Subcutaneous adipose tissue (tissue), 4 donors: ENCODE data around the gene SCUBE2. TPM values are rescaled to one million over a fixed set of nuclear protein-coding genes. Genes with fewer than 3 reads are reported as not detected.

Experiments
- total RNA-seq, 4 donors: library from RNA; depleted of rRNA; stranded (reverse); fragments of >200 nt; gene quantifications; one replicate each; pipeline ENCODE4 v1.1.0, GENCODE V29; 2016
- TF ChIP-seq, protein P1 (sequence below): fragments of 450-650 bp; IDR thresholded peaks from one replicate; pipeline ENCODE4 v1.5.1; 2016; ENCODE audit warnings: low read depth, mild to moderate bottlenecking, control low read depth, antibody characterized with exemption, moderate library complexity

Gene SCUBE2
- total RNA-seq, 4 donors from 2014 or later, result 16.6 to 55.2 (median 31.9) TPM

GRCh38 chr11:9013373-9013772 is 78.0 kb downstream of the SCUBE2 start:
- TF ChIP-seq, protein P1, sequence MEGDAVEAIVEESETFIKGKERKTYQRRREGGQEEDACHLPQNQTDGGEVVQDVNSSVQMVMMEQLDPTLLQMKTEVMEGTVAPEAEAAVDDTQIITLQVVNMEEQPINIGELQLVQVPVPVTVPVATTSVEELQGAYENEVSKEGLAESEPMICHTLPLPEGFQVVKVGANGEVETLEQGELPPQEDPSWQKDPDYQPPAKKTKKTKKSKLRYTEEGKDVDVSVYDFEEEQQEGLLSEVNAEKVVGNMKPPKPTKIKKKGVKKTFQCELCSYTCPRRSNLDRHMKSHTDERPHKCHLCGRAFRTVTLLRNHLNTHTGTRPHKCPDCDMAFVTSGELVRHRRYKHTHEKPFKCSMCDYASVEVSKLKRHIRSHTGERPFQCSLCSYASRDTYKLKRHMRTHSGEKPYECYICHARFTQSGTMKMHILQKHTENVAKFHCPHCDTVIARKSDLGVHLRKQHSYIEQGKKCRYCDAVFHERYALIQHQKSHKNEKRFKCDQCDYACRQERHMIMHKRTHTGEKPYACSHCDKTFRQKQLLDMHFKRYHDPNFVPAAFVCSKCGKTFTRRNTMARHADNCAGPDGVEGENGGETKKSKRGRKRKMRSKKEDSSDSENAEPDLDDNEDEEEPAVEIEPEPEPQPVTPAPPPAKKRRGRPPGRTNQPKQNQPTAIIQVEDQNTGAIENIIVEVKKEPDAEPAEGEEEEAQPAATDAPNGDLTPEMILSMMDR, result no peak

DNA sequence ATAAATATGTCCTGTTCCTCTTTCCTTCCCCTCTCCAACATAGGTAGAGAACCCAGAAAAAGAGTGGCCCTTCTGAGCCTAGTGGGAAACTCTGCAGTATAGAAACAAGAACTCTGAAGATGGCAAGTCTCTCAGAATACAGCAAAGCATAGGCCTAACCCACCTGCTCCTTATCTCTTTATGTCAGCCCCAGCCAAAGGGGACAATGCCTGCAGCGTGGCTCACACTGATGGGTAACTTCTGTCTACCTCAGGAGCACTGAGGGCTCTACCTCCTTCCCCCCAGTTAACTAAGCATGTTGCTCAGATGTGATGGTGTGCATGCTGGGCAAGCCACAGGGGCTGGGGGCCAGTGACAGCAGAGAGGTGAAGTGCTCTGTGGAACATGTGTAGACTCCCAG is 82.7 kb downstream of the SCUBE2 start:
- TF ChIP-seq, protein P1, result no peak

- TF ChIP-seq, protein P1, result no peak
Observed at GRCh38 chr11:9008011-9008550, 83.3 kb downstream of the SCUBE2 start.

DNA sequence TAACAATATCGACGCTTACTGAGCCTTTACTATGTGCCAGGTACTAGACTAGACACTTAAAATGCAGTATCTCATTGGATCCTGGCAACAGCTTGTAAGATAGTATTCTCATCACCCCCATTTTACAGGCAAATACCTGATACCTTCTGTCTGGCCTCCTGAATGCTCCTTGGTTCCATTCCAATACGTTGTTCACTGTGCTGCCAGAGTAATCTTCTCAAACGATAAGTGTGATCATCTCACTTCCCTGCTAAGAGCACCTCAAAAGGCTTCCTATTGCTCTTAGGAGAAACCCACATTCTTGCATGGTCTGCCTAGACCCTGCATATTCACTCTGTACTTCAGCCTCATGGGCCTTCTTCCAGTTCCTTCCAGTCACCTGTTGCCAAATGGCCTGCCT is 86.3 kb downstream of the SCUBE2 start:
- TF ChIP-seq, protein P1, result no peak

- TF ChIP-seq, protein P1, result no peak
Observed at GRCh38 chr11:9004183-9004926, 87.0 kb downstream of the SCUBE2 start.

- TF ChIP-seq, protein P1, result no peak
Observed at GRCh38 chr11:9003573-9004182, 87.7 kb downstream of the SCUBE2 start, which contains the start of gene NRIP3. TSS of gene NRIP3 (minus strand) at chr11:9004001. CDS start at chr11:9003935, 66 bp downstream.

GRCh38 chr11:9002920-9003572 is 88.4 kb downstream of the SCUBE2 start:
- TF ChIP-seq, protein P1, result no peak
